ENCODE results near the gene SSB. TPM values are rescaled to one million over a fixed set of nuclear protein-coding genes. Genes with fewer than 3 reads are reported as not detected.

The SSB gene
- total and polyA plus RNA-seq, 9 of the 15 experiments (the other 6 are each of a cell fraction or from before 2014, with no cell fraction given): 317 to 849 (median 515) TPM

GRCh38 chr2:169828141-169828811 is 29.6 kb downstream of the SSB start (continued):
- TF ChIP-seq ZNF407 (IDR thresholded peaks at IDR 0.05; ENCODE audit: low read depth) (0 out of 2 replicates have a peak, but pooled peaks have one; percentile 11), TBP (optimal IDR thresholded peaks at IDR 0.05; ENCODE audit: low read depth, low read length) (peak; percentile 10), ZNF445 (CRISPR knock-in tag; IDR thresholded peaks at IDR 0.05; ENCODE audit: low read depth) (no peak), MNT (conservative IDR thresholded peaks at IDR 0.05) (peak; percentile 97 to 99), MIER1 (IDR thresholded peaks at IDR 0.05; ENCODE audit: low read depth) (peak; percentile 69), NR2C1 (IDR thresholded peaks at IDR 0.05) (no peak), NR2C1 (tag; IDR thresholded peaks at IDR 0.05) (no peak), HBP1 (CRISPR knock-in tag; IDR thresholded peaks at IDR 0.05) (peak; percentile 51; the same call in 1 of the 2 replicates), HDAC2 (IDR thresholded peaks at IDR 0.05) (peak; percentile 93), ZBTB17 (CRISPR knock-in tag; IDR thresholded peaks at IDR 0.05) (no peak), ATF7 (IDR thresholded peaks at IDR 0.05) (peak; percentile 21; the same call in 1 of the 2 replicates), AFF4 (CRISPR knock-in tag; IDR thresholded peaks at IDR 0.05) (0 out of 2 replicates have a peak, but pooled peaks have one; percentile 66)
